DMS 273 treated with DMSO at 0.1 percent for 48 hours (cell line): ENCODE data around the gene BHMT.

ENCODE experiments used
- DNase-seq: peaks from one replicate; lab custom pipeline; 2025; lab: John Stamatoyannopoulos, UW

The BHMT gene

GRCh38 chr5:79111387-79111959 lies at the start of gene BHMT:
Gene BHMT, plus strand, starts transcription at chr5:79111809. Its CDS starts 77 bp downstream, at chr5:79111886.
- DNase-seq = no peak

DNA sequence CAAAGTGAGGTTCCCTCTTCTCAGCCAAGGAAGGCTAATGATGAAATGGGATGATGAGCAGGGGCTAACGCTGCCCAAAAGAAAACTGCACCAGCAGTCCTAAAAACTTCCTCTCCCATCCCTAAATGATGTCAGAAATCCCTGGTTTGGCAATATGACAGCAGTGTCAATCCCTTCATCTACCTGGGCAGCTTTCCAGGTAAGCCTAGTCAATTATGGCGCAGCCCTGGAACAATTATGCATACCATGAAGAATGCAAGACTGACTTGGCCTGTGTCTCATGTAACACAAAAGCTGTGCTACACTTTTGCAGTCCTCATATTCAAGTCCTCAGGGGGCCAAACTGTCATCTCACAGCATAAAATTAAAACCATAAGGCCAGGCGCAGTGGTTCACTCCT lies 49.2 kb upstream of the BHMT start:
- DNase-seq = no peak

GRCh38 chr5:79069488-79070349 lies 41.9 kb upstream of the BHMT start, which contains the start of the genes BHMT2 and DMGDH:
Gene BHMT2, plus strand, starts transcription at chr5:79069767. Its CDS starts 16 bp downstream, at chr5:79069783.
Gene DMGDH, minus strand, starts transcription at chr5:79069674. Its CDS starts 54 bp downstream, at chr5:79069620.
- no peak for DNase-seq

DNA sequence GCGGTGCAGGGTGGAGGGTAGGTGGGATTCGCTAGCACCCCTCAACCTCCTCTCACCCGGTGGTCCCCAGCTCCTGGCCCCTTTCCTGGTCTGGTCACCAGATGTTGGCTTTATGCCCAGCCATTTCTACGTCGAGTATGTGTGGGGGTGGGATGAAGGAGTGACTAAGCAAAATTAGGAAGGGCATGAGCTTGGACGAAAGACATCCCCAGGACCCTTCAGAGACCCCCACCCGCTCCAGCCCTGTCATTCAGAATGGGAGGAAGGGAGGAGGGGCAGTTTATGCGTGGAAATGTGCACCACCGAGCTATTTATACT lies 41.3 kb upstream of the BHMT start:
- DNase-seq = no peak

- no peak for DNase-seq
Observed at GRCh38 chr5:79074641-79075040, 37.0 kb upstream of the BHMT start.

DNA sequence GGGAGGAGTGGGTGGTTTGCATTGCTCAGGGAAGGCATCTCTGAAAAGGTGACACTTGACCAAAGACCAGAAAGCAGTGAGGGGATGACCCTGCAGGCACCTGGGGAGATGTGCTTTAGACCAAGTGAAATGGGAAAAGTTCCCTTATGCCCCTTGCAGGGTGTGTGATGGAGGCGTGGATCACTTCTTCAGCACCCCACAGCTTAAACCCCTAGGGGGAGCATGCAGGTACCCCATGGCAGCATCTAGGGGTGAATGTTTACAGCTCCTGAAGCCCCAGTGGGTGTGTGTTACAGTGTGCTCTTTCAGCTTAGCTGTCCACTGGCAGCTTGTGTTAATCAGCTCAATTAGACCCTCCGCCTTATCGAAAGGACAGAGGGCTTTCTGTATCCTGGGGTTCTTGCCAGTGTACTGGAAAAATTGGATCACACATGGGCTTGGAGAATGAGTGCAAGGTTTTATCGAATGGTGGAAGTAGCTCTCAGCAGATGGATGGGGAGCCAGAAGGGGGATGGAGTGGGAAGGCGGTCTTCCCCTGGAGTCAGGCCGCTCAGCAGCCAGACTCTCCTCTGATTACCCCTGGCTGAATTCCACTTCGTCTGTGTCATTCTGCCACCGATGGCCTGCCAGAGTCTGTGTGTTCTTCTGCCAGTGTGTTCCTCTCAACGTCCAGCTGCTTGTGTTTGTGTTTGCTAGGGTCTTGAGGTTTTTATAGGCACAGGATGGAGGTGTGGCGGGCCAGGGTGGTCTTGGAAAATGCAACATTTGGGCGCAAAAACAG lies 35.8 kb upstream of the BHMT start:
- DNase-seq = no peak

GRCh38 chr5:79076819-79077218 lies 34.8 kb upstream of the BHMT start:
- no peak for DNase-seq

GRCh38 chr5:79077680-79078365 lies 33.8 kb upstream of the BHMT start:
- DNase-seq = no peak

- DNase-seq = no peak
Observed at GRCh38 chr5:79080804-79081203, 30.8 kb upstream of the BHMT start.

GRCh38 chr5:79081779-79082178 lies 29.8 kb upstream of the BHMT start:
- no peak for DNase-seq

DNA sequence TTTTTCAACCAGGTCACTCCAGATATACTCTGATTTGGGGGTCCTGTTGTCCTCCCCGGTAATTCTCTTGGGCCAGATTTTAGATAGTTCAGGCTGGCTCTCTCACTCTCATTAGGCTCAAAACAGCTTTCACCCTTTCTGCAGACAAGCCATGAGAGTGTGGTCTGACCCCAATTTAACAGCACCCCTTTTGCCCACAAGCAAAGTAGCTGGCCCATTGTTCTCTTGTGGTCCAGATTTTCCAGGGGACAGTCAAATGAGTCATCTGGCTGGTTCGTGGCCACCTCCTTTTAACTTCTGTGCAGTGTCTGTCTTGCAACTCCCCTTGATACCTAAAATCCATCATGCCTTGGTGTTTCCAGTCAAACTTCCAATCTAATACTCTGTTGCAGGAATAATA lies 25.5 kb upstream of the BHMT start:
- DNase-seq = no peak

- DNase-seq = no peak
Observed at GRCh38 chr5:79088507-79088906, 23.1 kb upstream of the BHMT start.

GRCh38 chr5:79091064-79091463 lies 20.5 kb upstream of the BHMT start:
- no peak for DNase-seq

GRCh38 chr5:79093762-79094161 lies 17.8 kb upstream of the BHMT start:
- DNase-seq = peak; percentile 90

DNA sequence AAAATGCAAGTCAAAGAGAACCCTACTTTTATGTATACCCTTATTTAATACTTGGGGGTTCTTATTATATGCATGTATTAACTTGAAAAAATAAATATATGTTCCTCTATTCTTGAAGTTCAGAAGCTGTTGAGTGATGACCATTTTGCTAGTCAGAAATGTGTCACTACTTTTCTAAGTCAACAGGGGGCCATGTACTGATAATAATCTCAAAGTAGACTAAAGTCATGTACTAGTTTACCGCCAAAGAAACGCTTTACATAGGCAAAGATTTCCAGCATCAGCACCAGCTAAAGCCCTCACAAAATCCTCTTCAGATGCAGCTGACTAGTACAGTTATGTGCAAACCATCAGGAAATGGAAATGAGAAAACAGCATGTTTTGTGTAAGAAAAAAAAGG lies 5.7 kb upstream of the BHMT start:
- DNase-seq = no peak

DNA sequence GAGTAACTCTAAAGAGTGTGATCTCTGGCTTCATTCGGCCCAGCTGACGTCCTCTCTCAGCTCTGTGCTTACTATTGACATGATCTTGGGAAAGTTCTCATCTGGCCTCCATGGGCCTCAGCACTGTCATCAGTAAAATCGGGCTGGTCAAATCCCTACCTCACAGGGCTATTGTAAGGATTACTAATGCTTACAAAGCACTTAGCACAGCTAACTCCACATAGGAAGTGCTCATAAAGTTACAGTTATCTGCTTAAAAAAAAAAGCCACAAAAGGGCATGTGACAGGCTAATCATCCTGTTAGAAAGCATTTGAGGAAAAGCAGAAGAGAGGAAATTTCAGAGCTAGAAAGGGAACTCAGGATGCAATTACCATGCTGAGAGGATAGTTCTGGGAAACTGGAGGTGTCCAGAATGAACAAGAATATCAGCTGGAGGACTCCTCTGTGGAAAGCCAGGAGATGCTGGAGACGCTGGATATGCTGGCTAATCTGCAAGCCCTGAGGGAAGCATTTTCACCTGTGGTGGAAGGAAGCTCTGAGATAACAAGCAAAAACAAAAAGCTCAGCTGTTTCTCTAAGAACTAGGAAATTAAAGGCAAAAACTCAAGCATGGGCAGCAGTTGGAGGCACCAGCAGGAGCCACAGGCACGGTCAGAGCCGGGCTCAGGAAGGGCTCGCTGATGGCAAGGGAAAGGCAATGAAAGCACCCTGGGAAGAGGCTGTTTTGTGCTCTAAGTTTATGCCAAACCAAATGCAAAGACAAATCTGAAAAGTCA lies 4.4 kb upstream of the BHMT start:
- DNase-seq = no peak

GRCh38 chr5:79108086-79108485 lies 3.5 kb upstream of the BHMT start:
- no peak for DNase-seq

DNA sequence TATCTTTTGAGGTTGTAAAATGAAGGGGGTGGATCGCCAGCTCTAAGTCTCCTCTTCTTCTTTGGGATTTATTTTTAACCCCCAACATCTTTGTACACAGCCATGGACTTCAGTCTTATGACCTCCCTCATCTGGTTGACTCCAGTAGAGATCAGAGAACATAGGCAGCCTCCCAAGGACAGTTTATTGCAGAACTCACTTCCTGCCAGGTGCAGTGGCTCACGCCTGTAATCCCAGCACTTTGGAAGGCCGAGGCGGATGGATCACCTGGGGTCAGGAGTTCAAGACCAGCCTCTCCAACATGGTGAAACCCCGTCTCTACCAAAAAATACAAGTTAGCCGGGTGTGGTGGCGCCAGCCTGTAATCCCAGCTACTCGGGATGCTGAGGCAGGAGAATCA lies 2.8 kb upstream of the BHMT start:
- DNase-seq = no peak

DNA sequence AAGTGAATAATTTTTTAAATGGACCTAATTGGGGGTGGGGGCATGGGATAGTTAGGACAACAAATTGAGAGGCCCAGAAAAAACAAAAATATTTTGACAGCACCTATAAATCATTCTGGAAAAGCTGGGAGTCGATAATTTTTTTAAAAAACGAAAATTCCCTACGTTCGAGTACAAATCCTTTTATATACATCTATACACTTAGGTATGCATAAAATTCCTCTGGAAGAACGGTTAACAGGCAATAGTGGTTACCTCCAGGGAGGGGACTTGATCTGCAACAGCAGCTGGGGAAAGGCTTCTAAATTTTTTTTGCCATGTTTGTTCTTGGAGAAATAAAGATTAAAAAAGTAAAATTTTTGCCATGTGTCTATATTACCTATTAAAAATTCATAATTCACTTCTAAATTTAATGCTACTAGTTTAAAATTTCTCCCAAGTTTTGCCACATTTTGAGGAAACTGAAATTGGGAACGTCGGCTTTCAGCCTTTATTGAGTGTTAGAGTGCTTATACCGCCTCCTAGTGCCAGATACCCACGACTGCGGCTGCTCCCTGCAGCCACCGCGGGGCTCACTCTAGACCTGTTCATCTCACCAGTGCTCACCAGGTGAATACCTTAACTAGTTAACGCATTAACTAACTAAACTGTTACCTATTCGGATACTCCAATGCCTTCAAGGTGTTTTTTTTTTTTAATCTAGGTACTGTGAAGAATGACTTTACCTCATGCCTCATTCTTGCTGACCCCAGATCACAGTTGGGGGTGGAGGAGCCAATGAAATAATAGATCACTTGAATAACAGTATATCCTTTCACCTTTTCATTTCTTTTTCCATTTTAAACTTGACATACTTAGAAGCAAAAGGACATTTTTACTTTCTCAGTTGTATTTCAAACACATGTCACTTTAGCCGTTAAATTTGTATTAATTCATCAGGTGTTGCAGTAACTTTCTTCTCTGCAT lies 1.8 kb upstream of the BHMT start:
- DNase-seq = no peak

DNA sequence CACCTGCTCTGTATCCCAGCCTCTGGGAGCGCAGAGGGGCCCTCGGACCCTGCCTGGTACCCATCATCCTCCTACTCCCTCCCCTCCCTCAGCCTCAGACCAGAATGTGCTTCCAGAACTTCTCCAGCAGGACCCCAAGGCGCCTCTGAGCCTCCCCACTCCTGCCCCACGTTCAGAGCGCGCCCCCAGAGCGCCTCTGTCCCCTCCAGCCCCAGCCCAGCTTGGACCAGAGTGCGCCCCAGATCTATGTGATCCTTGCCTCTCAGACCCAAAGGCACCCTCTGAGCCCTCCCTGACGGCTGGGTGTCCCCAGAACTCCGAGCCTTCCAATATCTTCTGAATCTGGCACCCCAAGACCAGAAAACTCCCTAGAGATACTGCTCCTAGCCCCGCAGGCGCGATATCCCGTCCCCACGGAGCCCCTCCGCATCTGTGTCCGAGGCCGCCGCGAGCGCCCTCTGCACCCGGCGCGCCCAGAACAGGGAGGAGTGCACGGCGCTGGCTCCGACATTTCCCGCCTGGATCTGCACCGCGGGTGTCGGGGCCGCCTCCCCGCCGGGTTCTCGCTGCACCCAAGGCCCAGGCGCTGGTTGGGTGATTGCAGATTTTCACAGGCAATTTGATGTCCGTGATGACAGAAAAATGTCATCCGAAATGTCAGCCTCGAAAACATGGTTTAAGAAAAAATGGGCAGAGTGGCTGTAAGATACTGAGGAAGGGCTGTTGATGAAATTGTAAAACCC lies 522 bp downstream of the BHMT start:
- DNase-seq = no peak
